AG09309 (cell line): Measurements from ENCODE around the gene SNX25.
"Not testable (repeated sequence)": the region's sequence is repeated elsewhere in the genome, so short reads cannot be mapped to it uniquely, and the experiment has no call there.

Source experiments
- DNase-seq: peaks from one replicate; pipeline ENCODE4 v3.0.0-alpha.2; 2010; ENCODE audit warnings: low read depth
- H3K4me3 ChIP-seq: 2 replicates; pipeline ENCODE4 v1.5.1; 2011; ENCODE audit warnings: mild to moderate bottlenecking, low read depth, low read length, moderate library complexity; ENCODE audit not compliant: control insufficient read depth
- CTCF ChIP-seq: IDR thresholded peaks from 2 replicates; pipeline ENCODE4 v1.5.1; 2011; ENCODE audit warnings: mild to moderate bottlenecking, low read depth, low read length, inconsistent platforms; ENCODE audit not compliant: insufficient read depth, control insufficient read depth; ENCODE audit errors: missing control alignments

Gene SNX25

DNA sequence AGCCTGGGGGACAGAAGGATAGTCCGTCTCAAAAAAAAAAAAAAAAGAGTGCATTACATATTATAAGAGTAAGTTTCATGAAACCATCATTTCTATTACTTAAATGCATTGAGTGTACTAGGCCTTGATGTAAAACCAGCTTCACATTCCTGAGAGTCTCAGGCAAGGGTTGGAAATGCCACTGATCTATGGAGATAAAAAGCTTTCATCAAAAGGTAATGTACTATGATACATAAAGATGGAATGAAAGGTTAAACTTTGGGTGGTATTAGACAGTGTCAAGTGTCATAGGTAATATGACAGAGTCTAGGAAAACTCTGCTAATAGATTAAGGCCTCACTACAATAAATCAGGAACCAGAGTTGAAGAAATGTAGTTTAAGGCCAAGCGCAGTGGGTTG lies 13.0 kb upstream of the SNX25 start:
- TF ChIP-seq CTCF = no peak
- no peak for DNase-seq
- no peak overlapping the region for H3K4me3 ChIP-seq

DNA sequence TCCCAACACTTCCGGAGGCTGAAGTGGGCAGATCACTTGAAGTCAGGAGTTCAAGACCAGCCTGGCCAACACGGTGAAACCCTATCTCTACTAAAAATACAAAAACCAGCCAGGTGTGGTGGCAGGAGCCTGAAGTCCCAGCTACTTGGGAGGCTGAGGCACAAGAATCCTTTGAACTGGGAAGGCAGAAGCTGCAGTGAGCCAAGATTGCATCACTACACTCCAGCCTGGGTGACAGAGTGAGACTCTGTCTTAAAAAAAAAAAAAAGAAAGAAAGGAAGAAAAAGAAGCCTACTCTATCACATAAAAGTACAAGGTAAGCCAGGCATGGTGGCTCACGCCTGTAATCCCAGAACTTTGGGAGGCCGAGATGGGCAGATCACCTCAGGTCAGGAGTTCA lies 11.2 kb upstream of the SNX25 start:
- not testable (repeated sequence) for DNase-seq, H3K4me3 ChIP-seq

- no peak overlapping the region for H3K4me3 ChIP-seq
- no peak for TF ChIP-seq CTCF
- DNase-seq = no peak
These were observed 7.1 kb upstream of the SNX25 start for GRCh38 chr4:185201977-185202962.

GRCh38 chr4:185202984-185203485 lies 6.4 kb upstream of the SNX25 start:
- TF ChIP-seq CTCF = no peak
- DNase-seq = no peak
- peak overlapping the region; percentile 54 for H3K4me3 ChIP-seq

DNA sequence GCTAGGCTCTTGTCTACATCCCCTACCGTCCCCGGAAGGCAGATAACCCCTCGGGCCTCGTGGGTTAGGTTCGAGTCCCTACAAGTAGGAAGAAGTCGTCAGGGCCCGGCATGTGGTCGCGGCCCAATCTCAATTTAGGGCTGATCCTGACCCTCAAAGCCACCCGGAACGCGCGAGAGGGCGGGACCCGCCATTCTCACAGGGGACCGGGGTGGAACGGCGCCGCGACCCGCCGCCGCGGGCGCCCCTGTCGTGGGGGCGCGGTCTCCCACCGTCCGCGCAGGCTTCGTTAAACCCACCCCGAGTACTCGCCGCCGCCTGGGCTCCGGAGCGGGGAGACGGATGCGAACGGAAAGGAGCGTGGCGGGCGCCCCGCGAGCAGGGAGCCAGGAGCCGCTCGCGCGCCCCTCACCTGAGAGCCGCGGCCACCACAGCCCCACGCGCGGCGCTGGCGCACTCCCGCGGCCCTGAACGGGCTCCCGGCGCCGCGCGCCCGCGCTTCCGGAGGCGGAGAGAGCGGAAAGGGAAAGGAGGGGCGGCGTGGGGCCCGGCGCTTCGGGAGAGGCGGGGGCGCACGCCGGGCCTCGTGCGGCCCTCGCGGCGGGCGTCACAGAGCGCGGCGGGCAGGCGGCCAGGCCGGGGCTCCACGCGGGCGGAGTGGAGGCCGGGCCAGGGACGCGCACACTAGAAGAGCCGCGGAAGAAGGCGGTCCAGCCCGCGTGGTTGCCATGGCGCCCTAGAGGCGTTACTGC lies 5.7 kb upstream of the SNX25 start, which contains the start of gene CFAP97:
CFAP97 (minus strand) TSS at position 515 of the 752 bp plus-strand sequence. CDS start 12,804 bp downstream, outside the sequence.
- DNase-seq = peak; percentile 56
- TF ChIP-seq CTCF = no peak
- H3K4me3 ChIP-seq = peak within 1 kb of the TSS; percentile 54

- no peak for TF ChIP-seq CTCF
- H3K4me3 ChIP-seq = peak overlapping the region; percentile 39
- no peak for DNase-seq
These were observed 5.0 kb upstream of the SNX25 start for GRCh38 chr4:185204238-185204910.

GRCh38 chr4:185205073-185205472 lies 4.3 kb upstream of the SNX25 start:
- not testable (repeated sequence) for H3K4me3 ChIP-seq, DNase-seq
